ENCODE measurements around the gene UBE2C.
"Not testable (repeated sequence)": the region's sequence is repeated elsewhere in the genome, so short reads cannot be mapped to it uniquely, and the experiment has no call there.

DNA sequence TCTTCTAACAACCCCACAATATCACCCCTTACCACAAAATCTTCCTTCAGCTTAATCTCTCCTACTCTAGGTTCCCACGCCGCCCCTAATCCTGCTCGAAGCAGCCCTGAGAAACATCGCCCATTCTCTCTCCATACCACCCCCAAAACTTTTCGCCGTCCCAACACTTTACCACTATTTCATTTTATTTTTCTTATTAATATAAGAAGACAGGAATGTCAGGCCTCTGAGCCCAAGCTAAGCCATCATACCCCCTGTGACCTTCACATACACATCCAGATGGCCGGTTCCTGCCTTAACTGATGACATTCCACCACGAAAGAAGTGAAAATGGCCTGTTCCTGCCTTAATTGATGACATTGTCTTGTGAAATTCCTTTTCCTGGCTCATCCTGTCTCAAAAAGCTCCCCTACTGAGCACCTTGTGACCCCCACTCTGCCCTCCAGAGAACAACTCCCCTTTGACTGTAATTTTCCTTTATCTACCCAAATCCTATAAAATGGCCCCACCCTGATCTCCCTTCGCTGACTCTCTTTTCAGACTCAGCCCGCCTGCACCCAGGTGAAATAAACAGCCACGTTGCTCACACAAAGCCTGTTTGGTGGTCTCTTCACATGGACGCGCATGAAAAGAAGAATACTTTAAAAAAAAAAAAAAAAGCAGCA lies 47.7 kb upstream of the UBE2C start:
- TF ChIP-seq, protein P1, sequence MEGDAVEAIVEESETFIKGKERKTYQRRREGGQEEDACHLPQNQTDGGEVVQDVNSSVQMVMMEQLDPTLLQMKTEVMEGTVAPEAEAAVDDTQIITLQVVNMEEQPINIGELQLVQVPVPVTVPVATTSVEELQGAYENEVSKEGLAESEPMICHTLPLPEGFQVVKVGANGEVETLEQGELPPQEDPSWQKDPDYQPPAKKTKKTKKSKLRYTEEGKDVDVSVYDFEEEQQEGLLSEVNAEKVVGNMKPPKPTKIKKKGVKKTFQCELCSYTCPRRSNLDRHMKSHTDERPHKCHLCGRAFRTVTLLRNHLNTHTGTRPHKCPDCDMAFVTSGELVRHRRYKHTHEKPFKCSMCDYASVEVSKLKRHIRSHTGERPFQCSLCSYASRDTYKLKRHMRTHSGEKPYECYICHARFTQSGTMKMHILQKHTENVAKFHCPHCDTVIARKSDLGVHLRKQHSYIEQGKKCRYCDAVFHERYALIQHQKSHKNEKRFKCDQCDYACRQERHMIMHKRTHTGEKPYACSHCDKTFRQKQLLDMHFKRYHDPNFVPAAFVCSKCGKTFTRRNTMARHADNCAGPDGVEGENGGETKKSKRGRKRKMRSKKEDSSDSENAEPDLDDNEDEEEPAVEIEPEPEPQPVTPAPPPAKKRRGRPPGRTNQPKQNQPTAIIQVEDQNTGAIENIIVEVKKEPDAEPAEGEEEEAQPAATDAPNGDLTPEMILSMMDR (IDR thresholded peaks at IDR 0.05): not testable (repeated sequence)
- not testable (repeated sequence) for TF ChIP-seq EZH2 (IDR thresholded peaks at IDR 0.05; ENCODE audit: borderline replicate concordance, insufficient read depth, low read depth, low read length, poor library complexity, severe bottlenecking)
